ENCODE measurements around the gene GPX2.

DNA sequence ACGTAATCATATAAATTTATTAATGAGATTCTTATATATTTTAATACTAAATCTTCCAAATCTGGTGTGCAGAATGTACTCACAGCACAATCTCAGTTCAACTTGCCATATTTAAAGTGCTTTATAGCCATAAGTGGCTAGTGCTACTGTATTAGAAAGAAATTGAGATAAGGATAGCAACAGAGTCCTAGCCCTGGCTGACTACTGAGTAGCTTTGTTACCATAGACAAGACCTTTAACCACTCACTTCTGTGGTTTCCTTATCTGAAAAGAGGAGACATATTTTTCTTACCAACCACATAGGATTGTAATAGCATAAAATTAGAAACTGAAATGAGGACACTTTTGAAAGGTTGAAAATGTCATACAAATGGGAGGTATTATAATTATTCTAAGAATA is 30.3 kb downstream of the GPX2 start:
- TF ChIP-seq, protein P1, sequence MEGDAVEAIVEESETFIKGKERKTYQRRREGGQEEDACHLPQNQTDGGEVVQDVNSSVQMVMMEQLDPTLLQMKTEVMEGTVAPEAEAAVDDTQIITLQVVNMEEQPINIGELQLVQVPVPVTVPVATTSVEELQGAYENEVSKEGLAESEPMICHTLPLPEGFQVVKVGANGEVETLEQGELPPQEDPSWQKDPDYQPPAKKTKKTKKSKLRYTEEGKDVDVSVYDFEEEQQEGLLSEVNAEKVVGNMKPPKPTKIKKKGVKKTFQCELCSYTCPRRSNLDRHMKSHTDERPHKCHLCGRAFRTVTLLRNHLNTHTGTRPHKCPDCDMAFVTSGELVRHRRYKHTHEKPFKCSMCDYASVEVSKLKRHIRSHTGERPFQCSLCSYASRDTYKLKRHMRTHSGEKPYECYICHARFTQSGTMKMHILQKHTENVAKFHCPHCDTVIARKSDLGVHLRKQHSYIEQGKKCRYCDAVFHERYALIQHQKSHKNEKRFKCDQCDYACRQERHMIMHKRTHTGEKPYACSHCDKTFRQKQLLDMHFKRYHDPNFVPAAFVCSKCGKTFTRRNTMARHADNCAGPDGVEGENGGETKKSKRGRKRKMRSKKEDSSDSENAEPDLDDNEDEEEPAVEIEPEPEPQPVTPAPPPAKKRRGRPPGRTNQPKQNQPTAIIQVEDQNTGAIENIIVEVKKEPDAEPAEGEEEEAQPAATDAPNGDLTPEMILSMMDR (IDR thresholded peaks at IDR 0.05): no peak
- no peak for TF ChIP-seq POLR2A (IDR thresholded peaks at IDR 0.05)
